ENCODE results near the gene B9D2.
A peak's percentile ranks its signal among the peaks of the same experiment; 100 is the strongest.
"Not testable (repeated sequence)": the region's sequence is repeated elsewhere in the genome, so short reads cannot be mapped to it uniquely, and the experiment has no call there.

B9D2 gene

DNA sequence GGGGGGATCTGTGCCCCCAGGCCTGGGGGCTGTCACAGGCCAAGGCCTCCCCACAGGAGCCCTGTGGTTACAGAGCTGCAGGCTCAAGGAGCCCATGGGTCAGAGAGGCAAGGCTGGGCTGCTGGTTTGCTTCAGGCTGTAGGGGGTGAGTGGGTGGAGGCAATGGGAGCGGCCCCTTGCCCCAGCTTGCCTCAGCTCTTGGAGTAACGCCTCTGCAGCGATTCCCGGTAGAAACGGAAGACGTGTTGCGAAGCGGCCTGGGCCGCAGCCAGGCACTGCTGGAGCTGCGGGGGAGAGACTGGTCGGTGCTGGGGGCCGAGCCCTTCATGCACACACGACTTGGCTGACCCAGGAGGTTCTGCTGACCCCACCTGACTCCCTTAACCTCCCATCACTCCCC lies 22.5 kb upstream of the B9D2 start:
- DNase-seq: no peak

- no peak for DNase-seq
These were observed 20.4 kb upstream of the B9D2 start for GRCh38 chr19:41384351-41384750.

GRCh38 chr19:41381536-41381935 lies 17.6 kb upstream of the B9D2 start:
- not testable (repeated sequence) for DNase-seq

DNA sequence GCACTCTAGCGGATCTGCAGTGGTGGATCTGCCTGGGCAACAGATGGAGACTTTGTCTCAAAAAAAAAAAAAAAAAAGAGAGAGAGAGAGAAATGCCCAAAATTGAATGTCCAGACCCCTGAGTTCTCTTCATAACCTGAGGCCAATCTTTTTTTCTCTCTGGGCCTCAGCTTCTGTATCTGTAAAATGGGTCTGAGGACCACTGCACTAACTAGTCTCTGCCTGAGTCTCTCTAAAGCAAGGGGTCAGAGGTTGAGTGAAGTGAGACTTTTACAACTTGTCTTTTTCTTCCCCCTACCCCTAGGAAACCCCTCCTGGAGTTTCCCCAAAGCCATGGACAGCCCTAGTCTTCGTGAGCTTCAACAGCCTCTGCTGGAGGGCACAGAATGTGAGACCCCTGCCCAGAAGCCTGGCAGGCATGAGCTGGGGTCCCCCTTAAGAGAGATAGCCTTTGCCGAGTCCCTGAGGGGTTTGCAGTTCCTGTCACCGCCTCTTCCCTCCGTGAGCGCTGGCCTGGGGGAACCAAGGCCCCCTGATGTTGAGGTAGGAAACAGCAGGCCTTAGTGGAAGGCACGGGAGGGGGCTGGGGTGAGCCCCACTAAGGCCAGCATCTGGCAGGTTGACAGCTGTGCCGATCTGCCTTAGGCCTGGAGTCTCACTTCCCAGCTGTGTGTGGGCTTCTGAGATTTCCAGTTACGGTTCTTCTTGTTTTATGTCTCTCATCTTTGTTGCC lies 14.2 kb upstream of the B9D2 start:
- DNase-seq: no peak

GRCh38 chr19:41376998-41377365 lies 13.0 kb upstream of the B9D2 start:
- DNase-seq: no peak

DNA sequence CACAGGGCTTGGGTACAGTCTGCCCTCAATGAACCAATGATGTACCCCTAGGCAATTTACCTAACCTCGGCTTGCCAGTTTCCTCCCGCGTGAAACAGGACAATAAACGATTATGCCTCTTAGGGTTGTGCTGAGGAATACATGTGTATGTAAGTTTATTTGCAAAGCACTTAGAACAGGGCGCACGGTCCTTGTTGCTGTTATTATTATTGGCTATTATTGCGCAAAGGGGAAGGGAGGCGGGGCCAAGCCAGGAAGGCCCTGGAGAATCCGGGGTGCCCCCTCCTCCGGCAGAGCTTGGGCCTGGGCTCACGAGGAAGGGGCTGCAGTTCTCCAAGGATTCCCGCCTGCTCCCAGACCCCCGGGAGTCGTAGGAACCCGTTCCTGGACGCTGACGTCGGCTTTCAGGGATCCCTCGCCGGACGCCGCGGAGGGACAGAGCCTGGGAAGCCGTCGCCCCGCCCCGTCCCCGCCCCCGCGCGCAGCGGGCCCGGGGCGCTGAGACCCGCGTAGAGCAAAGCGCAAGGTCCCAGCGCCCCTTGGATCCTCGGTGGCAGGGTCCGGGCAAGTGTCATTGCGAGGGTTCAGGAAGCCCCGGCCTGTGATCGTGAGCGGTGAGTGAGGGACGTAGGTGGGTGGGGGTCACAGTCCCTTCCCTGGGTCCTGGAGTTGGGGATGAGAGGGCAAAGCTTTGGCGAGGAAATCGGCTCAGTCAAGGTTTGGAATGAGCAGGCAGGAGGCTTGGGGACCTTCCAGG lies 12.5 kb upstream of the B9D2 start, which contains the start of gene TMEM91:
Gene TMEM91, plus strand, starts transcription at position 293 of the 757 bp plus-strand sequence. CDS start 1,777 bp downstream, outside the sequence.
- peak; percentile 28 for DNase-seq

GRCh38 chr19:41373993-41374392 lies 10.0 kb upstream of the B9D2 start:
- peak; percentile 94 for DNase-seq

- DNase-seq: no peak
These were observed 8.6 kb upstream of the B9D2 start for GRCh38 chr19:41372501-41372900.

- DNase-seq: no peak
These were observed 7.6 kb upstream of the B9D2 start for GRCh38 chr19:41371541-41371940.

- not testable (repeated sequence) for DNase-seq
These were observed 7.2 kb upstream of the B9D2 start for GRCh38 chr19:41371119-41371518.

- no peak for DNase-seq
These were observed 5.8 kb upstream of the B9D2 start for GRCh38 chr19:41369769-41370168.

- no peak for DNase-seq
These were observed 3.9 kb upstream of the B9D2 start for GRCh38 chr19:41367848-41368301.

- DNase-seq: no peak
These were observed 2.1 kb upstream of the B9D2 start for GRCh38 chr19:41366089-41366488.

DNA sequence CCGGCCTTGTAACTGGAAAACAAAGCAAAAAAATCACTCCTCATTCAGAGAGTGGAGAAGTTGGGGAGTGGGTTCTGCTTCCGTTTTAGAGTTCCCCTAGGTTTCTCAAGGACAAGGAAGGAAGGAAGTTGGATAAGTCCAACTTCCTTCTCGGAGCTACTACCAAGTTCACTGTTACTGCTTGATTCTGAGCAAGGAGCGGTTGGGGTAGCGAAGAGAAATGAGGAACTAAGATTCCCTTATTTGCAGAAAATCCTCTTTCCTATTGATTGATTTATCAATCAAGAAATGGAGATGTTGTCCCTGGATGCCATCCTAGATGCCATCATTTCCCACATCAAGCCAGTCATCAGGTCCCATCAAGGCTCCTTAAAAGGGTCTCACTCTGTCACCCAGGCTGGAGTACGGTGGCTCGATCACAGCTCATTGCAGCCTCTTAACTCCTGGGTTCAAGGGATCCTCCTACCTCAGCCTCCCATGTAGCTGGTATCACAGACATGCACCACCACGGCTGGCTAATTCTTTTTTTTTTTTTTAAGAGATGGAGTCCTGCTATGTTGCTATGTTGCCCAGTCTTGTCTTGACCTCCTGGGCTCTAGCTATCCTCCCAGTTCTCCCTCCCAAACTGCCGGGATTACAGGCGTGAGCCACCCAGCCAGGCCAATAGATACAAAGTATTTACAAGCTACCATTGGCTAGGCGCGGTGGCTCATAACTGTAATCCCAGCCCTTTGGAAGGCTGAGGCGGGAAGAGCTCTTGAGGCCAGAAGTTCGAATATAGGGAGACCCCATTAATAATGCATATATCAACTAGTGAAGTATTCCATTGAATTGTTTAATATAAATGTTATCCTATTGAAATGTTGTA lies 809 bp upstream of the B9D2 start:
- no peak for DNase-seq

GRCh38 chr19:41363371-41363752 lies 587 bp downstream of the B9D2 start:
- no peak for DNase-seq

GRCh38 chr19:41362143-41362847 lies 1.7 kb downstream of the B9D2 start:
- DNase-seq: peak; percentile 85

DNA sequence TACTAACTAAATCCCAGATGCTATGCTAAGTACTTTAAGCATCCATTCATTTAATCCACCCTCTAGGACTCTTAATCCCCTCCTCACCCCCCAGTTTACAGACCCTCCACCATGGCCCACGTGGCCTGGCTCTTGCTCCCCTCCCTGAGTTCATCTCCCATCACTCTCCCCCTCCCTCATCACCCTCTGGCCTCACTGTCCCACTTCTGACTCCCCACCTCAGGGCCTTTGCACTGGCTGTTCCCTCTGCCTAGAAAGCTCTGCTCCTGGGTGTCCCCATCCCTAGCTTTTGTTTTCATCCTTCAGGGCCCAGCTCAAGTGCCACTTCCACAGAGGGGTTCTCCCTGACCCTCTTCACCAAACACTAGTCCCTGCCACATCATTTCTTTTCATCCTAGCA lies 4.2 kb downstream of the B9D2 start:
- no peak for DNase-seq

- DNase-seq: no peak
These were observed 6.2 kb downstream of the B9D2 start for GRCh38 chr19:41357746-41358145.

DNA sequence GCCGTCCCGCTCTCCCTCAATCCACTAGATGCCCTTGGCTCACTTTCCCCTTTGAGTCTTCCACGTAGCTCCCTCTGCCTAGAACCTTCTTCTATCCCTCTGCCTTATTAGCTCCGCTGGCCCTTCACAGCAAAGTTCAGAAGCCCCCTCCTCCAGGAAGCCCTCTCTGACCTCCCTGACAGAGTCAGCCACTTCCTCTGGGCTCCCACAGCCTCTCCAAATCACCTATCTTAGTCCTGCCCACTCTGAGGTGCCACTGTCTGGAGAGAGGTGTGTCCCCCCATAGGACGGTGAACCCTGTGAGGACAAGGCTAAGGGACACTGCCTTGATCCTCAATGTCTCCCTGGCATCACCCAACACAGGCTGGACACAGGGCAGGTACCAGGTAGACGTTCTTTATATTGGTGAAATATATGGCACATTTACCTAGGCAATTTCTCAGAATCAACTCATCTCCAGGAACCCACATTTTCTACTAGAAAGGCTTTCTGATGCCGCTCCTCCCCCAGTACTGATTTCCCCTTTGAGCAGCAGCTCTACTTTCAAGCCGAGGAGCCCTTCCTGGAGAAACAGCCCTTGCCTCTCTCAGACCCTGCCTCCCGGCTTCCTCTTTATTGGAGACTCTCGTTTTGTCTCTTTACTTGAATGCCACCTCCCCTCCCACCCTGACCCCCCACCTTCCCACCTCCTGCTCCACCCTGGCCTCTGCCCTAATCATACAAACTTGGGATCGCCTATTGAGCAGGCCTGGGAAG lies 6.8 kb downstream of the B9D2 start:
- DNase-seq: no peak

DNA sequence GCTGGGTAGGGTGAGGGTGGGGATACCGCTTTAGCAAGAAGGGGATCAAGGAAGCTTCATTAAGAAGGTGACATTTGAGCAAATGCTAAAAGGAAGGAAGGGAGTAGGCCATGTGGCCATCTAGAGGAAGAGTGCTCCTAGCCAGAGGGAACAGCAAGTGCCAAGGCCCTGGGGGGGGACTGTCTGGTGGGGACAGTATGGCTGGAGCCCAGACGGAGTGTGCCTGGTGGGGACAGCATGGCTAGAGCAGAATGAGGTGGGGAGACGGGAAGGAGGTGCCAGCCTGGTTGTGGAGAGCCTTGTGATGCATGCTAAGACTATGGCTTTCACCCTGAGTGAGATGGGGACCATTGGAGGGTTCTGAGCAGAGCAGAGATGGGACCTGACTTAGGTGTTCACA lies 8.1 kb downstream of the B9D2 start:
- no peak for DNase-seq

- no peak for DNase-seq
These were observed 8.9 kb downstream of the B9D2 start for GRCh38 chr19:41355035-41355434.

Measured in NCI-H2029 (cell line).